ENCODE data around the gene AKAP4.

The AKAP4 gene

GRCh38 chrX:50167366-50167765, 33.4 kb downstream of the AKAP4 start:
- Histone ChIP-seq H3K36me3 (ENCODE audit: control insufficient read depth, insufficient read depth, low read length) (no peaks in the 10 kb centered on the region), H3K27me3 (ENCODE audit: control insufficient read depth, insufficient read depth, low read length) (no peaks in the 10 kb centered on the region), H3K4me1 (ENCODE audit: control insufficient read depth, insufficient read depth, low read length) (no peaks in the 10 kb centered on the region), H3K4me3 (ENCODE audit: low read depth, low read length) (no peak overlapping the region), H3K9me3 (ENCODE audit: control insufficient read depth, insufficient read depth, low read length) (no peaks in the 10 kb centered on the region), H3K9ac (ENCODE audit: low read depth, low read length) (no peak overlapping the region)

- no peaks in the 10 kb centered on the region for H3K9me3 ChIP-seq (ENCODE audit: control insufficient read depth, insufficient read depth, low read length)
- H3K4me1 ChIP-seq (ENCODE audit: control insufficient read depth, insufficient read depth, low read length): no peaks in the 10 kb centered on the region
- no peaks in the 10 kb centered on the region for H3K36me3 ChIP-seq (ENCODE audit: control insufficient read depth, insufficient read depth, low read length)
- no peak overlapping the region for H3K4me3 ChIP-seq (ENCODE audit: low read depth, low read length)
- H3K9ac ChIP-seq (ENCODE audit: low read depth, low read length): no peak overlapping the region
- H3K27me3 ChIP-seq (ENCODE audit: control insufficient read depth, insufficient read depth, low read length): no peaks in the 10 kb centered on the region
Measured at GRCh38 chrX:50165727-50166126, 35.1 kb downstream of the AKAP4 start.

GRCh38 chrX:50161127-50161526, 39.7 kb downstream of the AKAP4 start:
- Histone ChIP-seq H3K4me3 (ENCODE audit: low read depth, low read length) (no peak overlapping the region), H3K4me1 (ENCODE audit: control insufficient read depth, insufficient read depth, low read length) (no peaks in the 10 kb centered on the region)

GRCh38 chrX:50158593-50158992, 42.2 kb downstream of the AKAP4 start:
- Histone ChIP-seq H3K9me3 (ENCODE audit: control insufficient read depth, insufficient read depth, low read length) (no peaks in the 10 kb centered on the region), H3K9ac (ENCODE audit: low read depth, low read length) (no peak overlapping the region), H3K4me3 (ENCODE audit: low read depth, low read length) (no peak overlapping the region), H3K27me3 (ENCODE audit: control insufficient read depth, insufficient read depth, low read length) (no peaks in the 10 kb centered on the region), H3K4me1 (ENCODE audit: control insufficient read depth, insufficient read depth, low read length) (no peaks in the 10 kb centered on the region), H3K36me3 (ENCODE audit: control insufficient read depth, insufficient read depth, low read length) (no peaks in the 10 kb centered on the region)

More at GRCh38 chrX:50161127-50161526, 39.7 kb downstream of the AKAP4 start:
- Histone ChIP-seq H3K9me3 (ENCODE audit: control insufficient read depth, insufficient read depth, low read length) (no peaks in the 10 kb centered on the region), H3K36me3 (ENCODE audit: control insufficient read depth, insufficient read depth, low read length) (no peaks in the 10 kb centered on the region), H3K9ac (ENCODE audit: low read depth, low read length) (no peak overlapping the region), H3K27me3 (ENCODE audit: control insufficient read depth, insufficient read depth, low read length) (no peaks in the 10 kb centered on the region)

- Histone ChIP-seq H3K9me3 (ENCODE audit: control insufficient read depth, insufficient read depth, low read length) (no peaks in the 10 kb centered on the region), H3K9ac (ENCODE audit: low read depth, low read length) (no peak overlapping the region), H3K27me3 (ENCODE audit: control insufficient read depth, insufficient read depth, low read length) (no peaks in the 10 kb centered on the region), H3K36me3 (ENCODE audit: control insufficient read depth, insufficient read depth, low read length) (no peaks in the 10 kb centered on the region), H3K4me3 (ENCODE audit: low read depth, low read length) (no peak overlapping the region), H3K4me1 (ENCODE audit: control insufficient read depth, insufficient read depth, low read length) (no peaks in the 10 kb centered on the region)
Measured at GRCh38 chrX:50157545-50158135, 43.2 kb downstream of the AKAP4 start.

GRCh38 chrX:50154429-50154828, 46.4 kb downstream of the AKAP4 start:
- no peaks in the 10 kb centered on the region for H3K9me3 ChIP-seq (ENCODE audit: control insufficient read depth, insufficient read depth, low read length)
- H3K9ac ChIP-seq (ENCODE audit: low read depth, low read length): no peak overlapping the region
- H3K27me3 ChIP-seq (ENCODE audit: control insufficient read depth, insufficient read depth, low read length): no peaks in the 10 kb centered on the region
- no peak overlapping the region for H3K4me3 ChIP-seq (ENCODE audit: low read depth, low read length)
- H3K4me1 ChIP-seq (ENCODE audit: control insufficient read depth, insufficient read depth, low read length): no peaks in the 10 kb centered on the region
- no peaks in the 10 kb centered on the region for H3K36me3 ChIP-seq (ENCODE audit: control insufficient read depth, insufficient read depth, low read length)

- Histone ChIP-seq H3K4me3 (ENCODE audit: low read depth, low read length) (no peak overlapping the region), H3K9ac (ENCODE audit: low read depth, low read length) (no peak overlapping the region), H3K9me3 (ENCODE audit: control insufficient read depth, insufficient read depth, low read length) (no peaks in the 10 kb centered on the region), H3K27me3 (ENCODE audit: control insufficient read depth, insufficient read depth, low read length) (no peaks in the 10 kb centered on the region), H3K36me3 (ENCODE audit: control insufficient read depth, insufficient read depth, low read length) (no peaks in the 10 kb centered on the region), H3K4me1 (ENCODE audit: control insufficient read depth, insufficient read depth, low read length) (no peaks in the 10 kb centered on the region)
Measured at GRCh38 chrX:50152456-50152855, 48.4 kb downstream of the AKAP4 start.

GRCh38 chrX:50147972-50148371, 52.8 kb downstream of the AKAP4 start:
- Histone ChIP-seq H3K4me3 (ENCODE audit: low read depth, low read length) (no peak overlapping the region), H3K9ac (ENCODE audit: low read depth, low read length) (no peak overlapping the region), H3K36me3 (ENCODE audit: control insufficient read depth, insufficient read depth, low read length) (no peaks in the 10 kb centered on the region), H3K4me1 (ENCODE audit: control insufficient read depth, insufficient read depth, low read length) (no peaks in the 10 kb centered on the region), H3K27me3 (ENCODE audit: control insufficient read depth, insufficient read depth, low read length) (no peaks in the 10 kb centered on the region), H3K9me3 (ENCODE audit: control insufficient read depth, insufficient read depth, low read length) (no peaks in the 10 kb centered on the region)
